Stimulated activated CD4-positive, alpha-beta T cell treated with anti-CD3 and anti-CD28 coated beads, Interleukin-1b, Interleukin-23, amount 100 ng/mL, for 24 hours (primary cell): ENCODE measurements around the gene DBH.

Source experiments
- DNase-seq, 4 experiments: peaks; one replicate each; pipeline ENCODE4 v3.0.0-alpha.2; 2020; ENCODE audit warnings: low read depth in 4 of 4, low spot score in 1 of 4

DBH gene

DNA sequence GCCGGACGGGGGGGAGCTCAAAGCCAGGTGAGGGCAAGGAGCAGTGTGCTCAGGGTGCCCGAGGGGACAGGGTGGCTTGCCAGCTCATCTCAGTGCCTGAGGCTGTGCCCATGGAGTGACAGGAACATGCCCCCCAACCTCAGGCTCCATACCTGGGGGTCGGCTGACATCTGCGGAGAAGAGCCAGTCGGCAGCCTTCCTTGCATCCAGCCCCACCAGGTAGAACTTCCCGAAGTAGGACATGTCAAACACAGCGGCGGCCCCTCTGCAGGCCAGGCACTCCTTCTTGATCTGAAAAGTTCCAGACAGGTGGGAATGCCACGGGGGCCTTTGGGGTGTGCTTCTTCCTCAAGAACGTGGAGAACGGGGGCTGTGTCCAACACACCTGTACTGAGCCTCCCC is 59.9 kb downstream of the DBH start:
- no peak for DNase-seq

GRCh38 chr9:133699546-133699945 is 63.4 kb downstream of the DBH start:
- no peak for DNase-seq

- no peak for DNase-seq
Measured at GRCh38 chr9:133700819-133701320, 64.7 kb downstream of the DBH start.

GRCh38 chr9:133701321-133701980 is 65.3 kb downstream of the DBH start:
- DNase-seq = peak in 1 of 4 experiments; percentile 45

DNA sequence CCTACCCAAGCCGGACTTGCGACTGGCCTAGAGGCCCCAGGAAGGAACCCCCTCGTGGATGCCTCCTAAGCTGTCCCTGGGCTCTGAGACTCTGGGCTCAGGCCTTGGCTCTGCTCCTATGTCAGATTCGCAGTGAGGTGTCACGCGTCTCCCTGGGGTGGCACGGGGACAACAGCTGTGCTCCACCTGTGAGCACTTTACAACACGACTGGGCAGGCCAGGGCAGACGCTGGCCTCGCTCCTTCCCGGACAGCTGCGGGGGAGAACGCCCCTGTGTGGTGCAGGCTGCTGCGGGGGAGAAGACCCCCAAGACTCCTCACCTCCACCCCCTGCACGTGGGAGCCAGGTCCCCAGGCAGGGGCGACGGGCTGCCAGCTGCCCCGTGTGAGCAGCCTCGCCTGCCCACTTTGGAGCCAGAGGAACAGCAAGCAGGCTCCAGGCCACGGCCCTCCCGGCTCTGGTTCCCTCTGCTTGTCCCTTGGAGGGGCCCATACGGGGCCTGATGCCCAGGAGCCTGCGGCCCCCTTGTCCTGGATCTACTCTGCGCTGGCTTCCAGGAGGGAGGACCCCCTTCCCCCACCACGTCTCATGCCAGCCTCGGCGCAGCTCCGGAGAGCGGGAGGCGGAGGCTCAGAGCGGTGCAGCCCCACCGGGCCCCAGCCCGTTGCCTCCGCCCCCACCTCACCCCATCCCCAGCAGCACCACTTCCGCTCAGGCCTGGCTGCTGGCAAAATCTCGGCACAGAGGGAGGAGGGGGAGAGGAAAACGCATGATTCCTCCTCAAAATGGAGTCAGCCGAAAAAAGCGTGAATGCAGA is 66.0 kb downstream of the DBH start:
- peak in 3 of 4 experiments; percentile 36 to 69 (median 56) for DNase-seq

DNA sequence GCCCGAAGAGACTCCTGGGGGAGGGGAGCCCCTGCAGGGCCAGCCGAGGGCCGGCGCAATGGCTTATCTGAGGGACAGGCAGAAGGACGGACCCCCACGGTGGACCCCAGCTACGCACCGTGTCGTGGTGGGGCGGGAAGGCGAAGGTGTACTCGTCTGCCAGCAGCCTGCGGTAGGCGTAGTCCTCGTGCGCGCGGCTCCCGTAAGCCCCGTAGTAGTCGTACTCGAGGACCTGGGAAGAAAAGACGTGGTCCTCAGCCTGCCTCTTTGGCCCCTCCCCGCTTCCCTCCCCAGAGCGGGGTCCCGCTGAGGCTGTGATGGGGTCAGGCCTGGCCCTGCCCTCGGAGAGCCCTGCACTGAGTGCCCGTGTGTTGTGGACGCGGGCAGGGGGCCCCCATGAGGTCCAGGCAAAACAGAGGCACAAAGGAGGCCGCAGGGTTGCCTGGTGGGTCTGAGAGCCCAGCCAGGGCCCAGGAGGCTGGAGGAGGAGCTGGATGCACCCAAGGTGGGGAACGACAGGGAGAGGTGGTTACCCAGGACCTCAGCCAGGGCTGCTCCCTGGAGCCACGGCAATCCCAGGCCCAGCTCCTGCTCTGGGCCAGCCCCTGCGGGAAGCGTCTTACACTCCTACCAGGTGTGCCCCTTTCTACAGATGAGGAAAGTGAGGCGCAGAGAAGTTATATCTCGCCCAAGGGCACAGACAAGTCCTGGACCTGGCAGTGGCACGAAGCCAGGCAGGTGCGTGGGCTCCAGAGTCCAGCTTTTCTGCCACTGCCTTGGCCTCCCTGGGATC is 66.8 kb downstream of the DBH start:
- DNase-seq = peak in 2 of 4 experiments; percentile 10 to 21

DNA sequence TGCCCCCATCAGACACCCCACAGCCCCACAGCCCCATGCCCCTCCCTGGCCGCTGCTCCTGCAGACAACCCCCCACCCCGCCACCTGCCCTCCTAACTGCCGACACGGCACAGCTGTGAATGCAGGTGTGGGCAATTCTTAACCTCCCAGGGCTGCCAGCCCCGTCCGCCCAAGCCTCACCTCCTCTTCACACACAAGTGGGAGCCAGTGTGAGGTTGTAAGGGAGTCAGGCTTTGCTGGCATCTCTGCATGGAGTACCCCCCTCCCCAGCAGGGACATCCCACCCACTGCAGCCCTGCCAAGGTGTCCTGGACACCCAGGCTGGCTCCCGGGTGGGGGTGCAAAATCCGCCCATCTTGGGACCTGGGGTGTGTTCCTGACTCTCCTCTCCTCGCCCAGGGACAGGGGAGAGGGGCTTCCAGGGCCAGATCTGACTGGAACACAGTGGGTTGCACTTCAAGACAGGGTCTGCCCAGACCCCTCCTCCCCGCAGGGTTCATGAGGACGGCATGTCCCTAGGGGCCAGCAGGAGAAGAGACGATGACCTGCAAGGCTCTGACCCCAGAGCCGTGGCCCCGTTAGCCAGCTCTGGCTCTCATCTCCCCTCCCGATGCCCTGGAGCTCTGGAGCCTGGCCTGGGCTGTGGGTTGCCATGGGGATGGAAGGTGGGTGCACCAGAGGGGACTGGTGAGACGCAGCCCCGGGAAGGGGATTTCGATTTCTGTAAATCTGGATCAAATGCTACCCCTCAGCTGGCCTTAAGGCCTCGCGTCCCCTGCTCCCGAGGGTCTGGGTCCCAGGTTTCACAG is 67.6 kb downstream of the DBH start:
- DNase-seq = no peak

- DNase-seq = no peak
Measured at GRCh38 chr9:133704711-133705181, 68.6 kb downstream of the DBH start.

GRCh38 chr9:133705576-133705975 is 69.4 kb downstream of the DBH start:
- no peak for DNase-seq

- no peak for DNase-seq
Measured at GRCh38 chr9:133706307-133707050, 70.3 kb downstream of the DBH start.

DNA sequence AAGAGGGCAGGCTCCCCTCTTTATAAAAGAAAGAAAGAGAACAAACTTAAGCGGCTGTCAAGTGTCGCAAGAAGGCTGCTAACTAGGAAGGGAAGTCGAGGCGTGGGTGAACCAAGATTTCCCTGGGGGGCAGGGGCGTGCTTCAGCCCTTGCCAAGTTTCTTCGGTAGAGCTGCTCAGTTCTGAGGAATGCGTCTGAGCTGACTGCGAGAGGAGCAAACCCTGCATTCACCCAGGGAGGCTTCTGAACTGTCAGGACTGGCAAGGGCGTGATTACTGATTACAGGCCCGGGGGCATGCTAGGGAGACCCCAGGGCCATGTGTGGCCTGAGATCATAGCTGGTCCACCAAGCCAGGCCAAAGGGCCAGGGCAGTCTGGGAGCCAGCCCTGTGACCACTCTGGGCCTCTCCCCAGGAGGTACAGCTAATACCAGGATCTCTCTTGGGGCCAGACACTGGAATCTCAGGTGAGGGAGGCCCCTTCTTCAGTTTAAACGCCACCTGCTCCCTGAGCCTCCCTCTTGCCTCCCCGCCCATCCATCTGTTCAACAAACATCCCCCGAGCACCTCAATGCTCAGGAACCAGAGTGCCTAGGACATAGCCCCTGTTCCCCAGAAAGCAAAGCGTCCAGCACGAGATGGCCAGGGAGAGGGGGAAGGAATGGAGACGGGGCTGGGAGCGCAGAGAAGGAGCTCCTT is 71.1 kb downstream of the DBH start:
- DNase-seq = no peak

- no peak for DNase-seq
Measured at GRCh38 chr9:133707763-133708245, 71.6 kb downstream of the DBH start.

DNA sequence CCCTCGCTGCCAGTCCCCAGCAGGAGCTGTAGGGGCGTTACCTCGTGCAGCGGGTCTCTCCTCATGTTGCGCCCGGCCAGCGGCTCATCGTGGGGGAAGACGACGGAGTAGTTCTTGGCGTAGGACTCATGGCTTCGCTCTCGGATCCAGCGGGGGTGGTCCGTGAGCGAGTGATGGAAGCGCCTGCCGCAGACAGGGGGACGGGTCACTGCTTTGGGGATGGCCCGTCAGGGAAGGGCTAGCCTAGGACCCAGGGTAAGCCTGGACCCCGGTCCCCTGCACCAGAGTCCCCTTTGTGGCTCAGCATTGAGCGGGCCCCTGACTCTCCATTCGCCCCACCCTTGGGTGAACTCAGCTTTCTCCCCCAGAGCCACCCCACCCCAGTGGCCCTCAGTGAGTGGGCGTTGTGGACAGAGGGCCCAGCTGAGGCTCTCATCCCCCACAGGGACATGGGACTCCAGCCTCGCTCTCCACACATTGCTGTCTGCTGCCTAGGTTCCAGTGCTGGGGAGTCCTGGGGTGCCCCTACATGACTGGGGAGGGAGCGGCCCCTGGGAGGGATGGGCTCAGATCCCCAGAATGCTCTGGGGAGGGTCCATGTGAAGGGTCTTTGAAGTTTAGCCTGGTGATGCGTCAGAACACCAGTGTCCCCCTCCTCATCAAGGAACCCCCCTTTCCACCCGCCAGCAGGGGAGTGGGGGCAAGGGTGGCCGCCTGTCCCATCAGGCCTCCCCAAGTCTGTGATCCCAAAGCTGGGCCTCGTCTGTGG is 72.3 kb downstream of the DBH start:
- DNase-seq = no peak
